Adrenal gland (tissue), 5 donors: ENCODE measurements around the gene SLC9A9.

ENCODE experiments used
- CTCF ChIP-seq, 6 experiments: fragments of 450-650 bp in 4 of 6; fragments of 200-600 bp in 2 of 6; sonication (generic) in 1 of 6; IDR thresholded peaks; 1 replicate in 5 of 6; 2 replicates in 1 of 6; pipeline versions ENCODE4 v1.5.1 to v1.8.0; 2016 to 2021; ENCODE audit warnings: antibody characterized with exemption in 6 of 6, mild to moderate bottlenecking in 2 of 6, moderate library complexity in 1 of 6
- POLR2A ChIP-seq, 2 donors: fragments of 450-650 bp; IDR thresholded peaks; one replicate each; pipeline ENCODE4 v1.6.1; 2017; ENCODE audit warnings: antibody characterized with exemption in 2 of 2, mild to moderate bottlenecking in 2 of 2, moderate library complexity in 1 of 2
- donor health status: DM: no; HTN: no; CAD: no.

DNA sequence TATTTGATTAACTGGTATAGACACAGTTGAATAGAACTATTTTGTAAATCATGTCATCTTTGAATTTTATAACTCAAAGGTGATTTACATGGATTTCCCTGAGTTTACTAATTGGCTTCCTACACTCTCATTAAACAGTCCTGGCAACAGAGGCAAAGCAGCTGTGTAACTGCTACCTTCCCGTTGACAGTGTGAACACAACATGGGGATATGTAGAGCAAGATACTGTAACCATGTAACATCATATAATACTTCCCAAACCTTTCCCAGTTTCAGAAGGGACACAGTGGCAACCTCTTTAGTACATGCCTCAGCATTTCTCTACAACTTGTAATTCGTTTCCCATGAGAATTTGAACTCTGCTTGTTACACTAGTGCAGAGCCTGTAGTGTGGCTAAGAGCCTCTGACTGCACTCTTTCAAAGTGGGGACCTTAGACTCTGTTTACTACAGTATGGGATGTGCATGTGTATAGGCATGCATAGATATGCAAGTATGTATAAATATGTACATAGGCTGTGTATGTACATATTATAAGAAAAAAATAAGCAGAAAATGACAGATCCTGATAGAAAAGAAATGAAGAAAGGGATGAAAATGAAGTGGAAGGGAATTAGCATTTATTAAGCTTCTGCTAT is 299.3 kb downstream of the SLC9A9 start:
- TF ChIP-seq CTCF (IDR thresholded peaks at IDR 0.05) (no peak), POLR2A (IDR thresholded peaks at IDR 0.05) (no peak)
